Neuronal stem cell (in vitro differentiated cells): ENCODE measurements around the gene SPATA31C1.

ENCODE experiments used
- DNase-seq: peaks from one replicate; pipeline ENCODE4 v3.0.0-alpha.2; 2013; ENCODE audit warnings: low spot score
- H2AFZ ChIP-seq: one replicate; pipeline ENCODE4 v1.6.1; 2013; ENCODE audit warnings: mild to moderate bottlenecking, low read length, inconsistent platforms
- H2AK5ac ChIP-seq: 2 replicates; pipeline ENCODE4 v1.6.1; 2013; ENCODE audit warnings: low read depth, mild to moderate bottlenecking, inconsistent platforms, low read length, moderate library complexity, mixed read lengths
- H2BK120ac ChIP-seq: 2 replicates; pipeline ENCODE4 v1.6.1; 2013; ENCODE audit warnings: low read depth, mild to moderate bottlenecking, inconsistent platforms, low read length, moderate library complexity, mixed read lengths
- H2BK12ac ChIP-seq: one replicate; pipeline ENCODE4 v1.6.1; 2013; ENCODE audit warnings: low read length, inconsistent platforms
- H2BK15ac ChIP-seq: 2 replicates; pipeline ENCODE4 v1.6.1; 2013; ENCODE audit warnings: mild to moderate bottlenecking, low read length, inconsistent platforms, mixed read lengths
- H2BK5ac ChIP-seq: one replicate; pipeline ENCODE4 v1.6.1; 2013; ENCODE audit warnings: inconsistent platforms, mild to moderate bottlenecking, low read length, moderate library complexity
- H3K14ac ChIP-seq: one replicate; pipeline ENCODE4 v1.6.1; 2013; ENCODE audit warnings: low read length, inconsistent platforms
- H3K18ac ChIP-seq: 2 replicates; pipeline ENCODE4 v1.6.1; 2013; ENCODE audit warnings: low read length, inconsistent platforms
- H3K23ac ChIP-seq: 2 replicates; pipeline ENCODE4 v1.6.1; 2013; ENCODE audit warnings: low read depth, mild to moderate bottlenecking, mixed read lengths, low read length, inconsistent platforms; ENCODE audit not compliant: poor library complexity
- H3K27ac ChIP-seq: replicated peaks from 3 replicates; pipeline ENCODE4 v1.5.1; 2013; ENCODE audit warnings: low read length, inconsistent platforms
- H3K27me3 ChIP-seq, 3 experiments: 2 replicates each; pipeline ENCODE4 v1.6.1; 2013; ENCODE audit warnings: low read length in 3 of 3, mild to moderate bottlenecking in 2 of 3, inconsistent platforms in 1 of 3, low read depth in 1 of 3, mixed read lengths in 1 of 3, moderate library complexity in 1 of 3; ENCODE audit not compliant: control insufficient read depth in 3 of 3, insufficient read depth in 3 of 3
- H3K36me3 ChIP-seq, 2 donors: replicated peaks in 1 of 2; 2 replicates each; pipeline ENCODE4 v1.6.1; 2013; ENCODE audit warnings: low read length in 2 of 2; ENCODE audit not compliant: control insufficient read depth in 2 of 2, insufficient read depth in 2 of 2
- H3K4ac ChIP-seq: 2 replicates; pipeline ENCODE4 v1.6.1; 2013; ENCODE audit warnings: inconsistent platforms, mild to moderate bottlenecking, low read length, moderate library complexity
- H3K4me1 ChIP-seq, 2 donors: 1 replicate in 1 of 2; 2 replicates in 1 of 2; pipeline ENCODE4 v1.6.1; 2013; ENCODE audit warnings: low read length in 2 of 2, low read depth in 1 of 2; ENCODE audit not compliant: control insufficient read depth in 2 of 2, insufficient read depth in 1 of 2
- H3K4me2 ChIP-seq: one replicate; pipeline ENCODE4 v1.6.1; 2013; ENCODE audit warnings: mild to moderate bottlenecking, low read length, inconsistent platforms; ENCODE audit not compliant: insufficient read depth, poor library complexity, severe bottlenecking
- H3K4me3 ChIP-seq, 2 donors: 2 replicates each; pipeline ENCODE4 v1.5.1; 2013; ENCODE audit warnings: low read length in 2 of 2, mild to moderate bottlenecking in 2 of 2, inconsistent platforms in 1 of 2, moderate library complexity in 1 of 2
- H3K79me1 ChIP-seq: one replicate; pipeline ENCODE4 v1.6.1; 2013; ENCODE audit warnings: low read depth, mild to moderate bottlenecking, inconsistent platforms, low read length, moderate library complexity
- H3K9ac ChIP-seq: one replicate; pipeline ENCODE4 v1.6.1; 2013; ENCODE audit warnings: mild to moderate bottlenecking, low read depth, low read length, inconsistent platforms; ENCODE audit not compliant: poor library complexity
- H3K9me3 ChIP-seq, 2 donors: replicated peaks in 1 of 2; 2 replicates each; pipeline versions ENCODE3 to v1.6.1; 2013; ENCODE audit warnings: low read length in 2 of 2, mild to moderate bottlenecking in 2 of 2, inconsistent platforms in 1 of 2, low read depth in 1 of 2, mixed read lengths in 1 of 2, moderate library complexity in 1 of 2; ENCODE audit not compliant: control insufficient read depth in 2 of 2, insufficient read depth in 1 of 2
- H4K8ac ChIP-seq: one replicate; pipeline ENCODE4 v1.6.1; 2013; ENCODE audit warnings: low read depth, mild to moderate bottlenecking, inconsistent platforms, low read length, moderate library complexity
- H4K91ac ChIP-seq: one replicate; pipeline ENCODE4 v1.6.1; 2013; ENCODE audit warnings: low read length, low read depth, mild to moderate bottlenecking, inconsistent platforms; ENCODE audit not compliant: poor library complexity
- WGBS, 2 donors: extraction: QIAGEN DNeasy Blood & Tissue Kit; methylation state at CpG; one replicate each; pipeline ENCODE4 v1.1.7; 2013; ENCODE audit warnings: missing lambda C conversion rate in 2 of 2, mixed read lengths in 1 of 2; ENCODE audit not compliant: insufficient read length in 2 of 2, insufficient replicate concordance in 1 of 2; ENCODE audit errors: extremely low coverage in 2 of 2; 5-methylcytosine and 5-hydroxymethylcytosine counted together

The SPATA31C1 gene

GRCh38 chr9:87970602-87971001, 52.8 kb downstream of the SPATA31C1 start:
- H3K9me3 ChIP-seq = no peaks in the 10 kb centered on the region

GRCh38 chr9:87973122-87973521, 55.4 kb downstream of the SPATA31C1 start:
- Histone ChIP-seq H3K9ac (no peak overlapping the region), H3K4ac (no peak overlapping the region), H3K27ac (no peak overlapping the region), H4K8ac (no peak overlapping the region), H3K23ac (no peak overlapping the region), H2BK12ac (no peak overlapping the region), H2AK5ac (no peak overlapping the region), H4K91ac (no peak overlapping the region), H2BK5ac (no peak overlapping the region), H2BK120ac (no peak overlapping the region), H3K9me3 (no peaks in the 10 kb centered on the region), H3K4me2 (no peak overlapping the region), H3K79me1 (peaks cover 2% of the 10 kb centered on the region), H3K36me3 (peaks cover 0 to 7% of the 10 kb centered on the region in 2 donors), H3K14ac (no peak overlapping the region), H2BK15ac (no peak overlapping the region), H3K4me1 (peaks cover 0 to 3% of the 10 kb centered on the region in 2 donors), H3K27me3 (no peaks in the 10 kb centered on the region), H3K4me3 (no peak overlapping the region), H3K18ac (no peak overlapping the region), H2AFZ (no peak overlapping the region)
- no peak for DNase-seq
- no CpG with 5 or more reads among the region's 5 CpGs for WGBS, 2 donors

More at GRCh38 chr9:87970602-87971001, 52.8 kb downstream of the SPATA31C1 start:
- H3K23ac ChIP-seq = no peak overlapping the region
- peaks cover 2% of the 10 kb centered on the region for H3K79me1 ChIP-seq
- H3K36me3 ChIP-seq = peaks cover 12 to 17% of the 10 kb centered on the region in 2 donors
- H3K14ac ChIP-seq = no peak overlapping the region
- no peak overlapping the region for H3K27ac ChIP-seq
- no peak overlapping the region for H2AFZ ChIP-seq
- H2AK5ac ChIP-seq = no peak overlapping the region
- peak overlapping the region; percentile 63 for H2BK5ac ChIP-seq
- H2BK15ac ChIP-seq = no peak overlapping the region
- H3K4me2 ChIP-seq = no peak overlapping the region
- no peak overlapping the region for H2BK12ac ChIP-seq
- H3K27me3 ChIP-seq = no peaks in the 10 kb centered on the region
- no peak overlapping the region for H4K91ac ChIP-seq
- WGBS, 2 donors = no CpG with 5 or more reads among the region's 10 CpGs
- DNase-seq = no peak
- no peak overlapping the region for H2BK120ac ChIP-seq
- H4K8ac ChIP-seq = no peak overlapping the region
- H3K4me1 ChIP-seq = peaks cover 0 to 3% of the 10 kb centered on the region in 2 donors
- H3K9ac ChIP-seq = peak overlapping the region; percentile 50
- no peak overlapping the region for H3K18ac ChIP-seq
- no peak overlapping the region for H3K4ac ChIP-seq
- no peak overlapping the region for H3K4me3 ChIP-seq
